NCI-H82 (cell line): ENCODE results near the gene PLXNA4.

ENCODE experiments used
- DNase-seq: peaks from one replicate; lab custom pipeline; 2025; lab: John Stamatoyannopoulos, UW

PLXNA4 gene

DNA sequence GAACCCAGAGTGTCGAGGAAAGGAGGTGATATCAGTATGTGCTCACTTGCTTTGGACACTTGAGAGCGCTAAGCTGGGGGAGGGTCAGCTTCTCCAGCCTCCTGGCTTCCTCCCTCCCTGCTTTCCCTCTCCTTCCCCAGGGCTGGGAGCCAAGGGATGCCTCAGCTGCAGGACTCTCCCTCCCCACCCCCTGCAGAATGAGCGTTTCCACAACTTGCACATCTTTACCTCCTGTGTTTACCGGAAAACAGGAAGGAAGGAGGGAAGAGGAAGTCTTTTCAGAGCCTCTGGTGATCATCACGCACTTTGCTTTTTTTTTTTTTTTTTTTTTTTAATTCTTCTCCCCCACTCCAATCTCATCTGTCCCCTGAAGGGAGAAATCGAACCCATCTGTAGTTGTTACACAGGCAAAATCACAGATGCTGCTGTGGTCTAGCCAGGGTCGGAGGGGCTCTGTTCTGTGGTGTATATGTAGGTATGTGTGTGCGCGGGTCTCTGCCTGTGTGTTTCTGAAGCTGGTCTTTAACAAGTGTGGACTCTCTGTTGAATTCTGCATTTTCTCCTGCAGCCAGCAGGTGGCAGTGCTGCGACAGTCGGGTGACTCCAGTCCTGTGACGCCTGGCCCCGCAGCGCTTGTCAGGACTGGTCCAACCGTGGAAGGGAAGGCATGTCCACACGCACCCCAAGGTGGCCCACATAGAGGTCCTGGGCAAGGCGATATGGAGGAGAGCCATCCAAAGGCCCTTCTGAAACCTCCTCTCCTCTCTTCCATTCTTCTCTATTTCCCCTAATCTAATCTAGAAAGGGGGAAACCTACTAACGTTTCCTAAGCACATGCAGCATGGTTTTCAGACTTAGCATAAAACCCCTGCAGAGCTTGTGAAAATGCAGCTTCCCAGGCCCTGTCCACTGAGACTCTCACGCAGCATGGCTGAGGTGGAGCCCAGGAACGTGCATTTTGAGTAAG is 257.6 kb downstream of the PLXNA4 start:
- DNase-seq = peak; percentile 86

DNA sequence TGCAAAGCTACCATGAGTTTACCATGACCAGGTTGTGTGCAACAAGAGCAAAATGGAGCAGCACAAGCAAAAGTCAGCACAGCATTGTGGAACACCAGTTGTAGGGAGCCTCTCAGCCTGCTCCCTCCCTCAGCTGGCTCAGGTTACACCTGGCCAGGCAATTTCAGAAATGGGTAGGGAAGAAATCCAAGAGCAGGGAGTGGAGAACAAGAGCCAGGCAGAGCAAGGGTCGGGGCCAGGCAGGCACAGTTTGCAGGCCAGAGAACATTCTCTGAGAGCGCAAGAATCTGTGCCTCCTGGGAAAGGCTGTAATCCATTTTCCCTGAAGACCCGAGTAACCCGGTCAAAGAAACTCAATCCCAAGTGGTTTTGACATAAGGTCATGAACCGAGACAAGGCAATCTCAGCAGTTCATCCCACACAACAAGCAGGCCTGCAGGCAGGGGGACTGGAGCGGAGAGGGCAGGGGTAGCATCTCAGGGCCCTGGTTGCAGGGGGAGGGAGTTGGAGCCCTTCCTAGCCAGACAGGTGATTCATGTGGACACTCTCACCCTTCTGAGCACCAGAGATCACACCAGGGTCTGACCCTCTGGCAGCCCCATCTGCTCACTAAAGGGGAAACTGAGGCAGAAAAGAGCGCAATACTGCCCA is 258.4 kb downstream of the PLXNA4 start:
- DNase-seq = peak; percentile 13

DNA sequence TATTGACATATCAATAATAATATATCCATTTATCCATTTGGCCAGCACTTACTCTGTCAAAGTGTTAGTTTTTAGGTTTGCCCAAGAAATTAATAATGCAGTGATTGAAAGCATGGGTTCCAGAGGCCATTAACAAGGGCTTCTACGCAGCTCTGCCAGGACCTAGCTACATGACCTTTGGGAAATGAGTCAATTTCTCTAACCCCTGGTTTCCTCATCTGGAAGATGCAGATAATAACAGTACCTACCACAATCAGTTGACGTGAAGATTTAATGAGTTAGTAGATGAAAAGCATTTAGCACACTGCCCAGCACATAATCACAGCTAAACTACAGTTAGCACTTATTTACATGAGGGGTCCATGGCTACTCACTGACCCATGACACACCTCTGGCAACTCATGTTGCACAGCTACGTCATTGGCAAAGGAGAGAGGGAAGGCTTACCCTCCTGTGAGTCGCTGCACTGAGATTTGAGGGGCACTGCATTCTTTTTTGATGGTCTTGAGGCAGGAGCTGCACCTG is 263.7 kb downstream of the PLXNA4 start:
- no peak for DNase-seq

DNA sequence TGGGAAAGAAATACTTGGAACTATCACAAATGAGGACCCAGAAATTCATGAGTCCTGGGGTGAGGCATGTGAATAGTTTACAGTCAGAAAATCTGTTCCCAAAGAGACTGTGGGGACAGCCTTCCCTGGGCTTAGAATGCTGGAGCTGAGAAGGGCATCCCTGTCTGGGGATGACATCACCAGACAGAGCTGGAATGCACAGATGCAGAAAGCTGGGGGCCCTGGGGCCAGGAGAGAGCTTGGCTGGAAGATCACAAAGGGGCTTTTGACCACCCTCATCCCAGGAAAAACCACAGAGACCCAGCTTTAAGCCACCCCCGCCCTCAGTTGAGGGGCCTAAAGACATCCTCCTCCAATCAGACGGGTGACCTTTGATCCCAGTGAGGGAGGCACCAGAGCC is 264.5 kb downstream of the PLXNA4 start:
- DNase-seq = no peak

DNA sequence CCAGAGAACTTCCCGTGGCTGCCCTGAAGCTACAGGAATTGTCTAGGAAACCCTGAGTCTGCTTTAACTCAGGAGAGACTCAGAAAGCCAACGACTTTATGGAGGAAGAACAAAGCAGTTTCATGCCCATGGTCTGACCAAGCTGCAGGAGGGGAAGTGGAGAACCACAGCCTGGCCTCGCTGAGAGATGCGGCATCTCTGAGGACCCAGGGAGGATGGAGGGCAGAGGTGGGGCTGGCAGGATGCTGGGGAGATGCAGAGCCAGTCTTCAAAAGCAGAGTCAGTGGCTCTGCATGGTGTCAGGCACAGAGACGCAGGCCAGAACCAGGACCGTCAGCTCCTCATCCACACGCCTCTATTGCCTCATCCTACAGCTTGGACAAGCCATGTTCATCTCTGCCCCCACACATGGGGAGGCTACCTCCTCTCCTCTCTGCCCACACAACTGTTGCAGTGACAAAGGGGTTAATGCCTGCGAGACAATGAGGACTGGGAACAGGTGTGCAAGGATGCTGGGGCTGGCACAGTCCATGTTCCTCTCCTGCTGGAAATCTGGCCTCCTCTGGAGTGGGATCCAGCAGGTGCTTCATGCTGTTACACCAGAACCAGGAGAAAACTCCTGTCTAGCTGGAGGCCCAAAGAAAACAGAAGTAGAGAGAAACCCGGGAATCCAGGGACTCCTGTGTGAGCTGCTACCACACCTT is 267.0 kb downstream of the PLXNA4 start:
- DNase-seq = no peak

DNA sequence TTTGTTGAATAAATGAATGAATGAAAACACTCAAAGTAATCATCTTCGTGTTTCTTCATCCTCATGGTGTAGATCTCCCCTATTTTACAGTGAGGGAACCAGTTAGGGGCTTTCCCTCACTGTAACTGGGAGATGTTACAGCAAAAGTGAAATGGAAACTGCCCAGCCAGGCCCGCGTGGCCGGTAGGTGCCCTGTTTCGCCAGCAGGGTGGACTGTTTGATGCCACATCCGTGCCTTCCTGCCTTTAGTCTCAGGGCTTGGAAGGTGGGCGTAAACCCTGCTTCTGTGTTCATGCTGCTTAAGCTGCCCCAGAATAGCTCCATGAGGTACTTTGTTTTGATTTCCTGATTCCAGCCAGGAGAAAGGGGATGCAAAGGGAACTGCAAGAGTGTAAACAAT is 268.8 kb downstream of the PLXNA4 start:
- DNase-seq = no peak

DNA sequence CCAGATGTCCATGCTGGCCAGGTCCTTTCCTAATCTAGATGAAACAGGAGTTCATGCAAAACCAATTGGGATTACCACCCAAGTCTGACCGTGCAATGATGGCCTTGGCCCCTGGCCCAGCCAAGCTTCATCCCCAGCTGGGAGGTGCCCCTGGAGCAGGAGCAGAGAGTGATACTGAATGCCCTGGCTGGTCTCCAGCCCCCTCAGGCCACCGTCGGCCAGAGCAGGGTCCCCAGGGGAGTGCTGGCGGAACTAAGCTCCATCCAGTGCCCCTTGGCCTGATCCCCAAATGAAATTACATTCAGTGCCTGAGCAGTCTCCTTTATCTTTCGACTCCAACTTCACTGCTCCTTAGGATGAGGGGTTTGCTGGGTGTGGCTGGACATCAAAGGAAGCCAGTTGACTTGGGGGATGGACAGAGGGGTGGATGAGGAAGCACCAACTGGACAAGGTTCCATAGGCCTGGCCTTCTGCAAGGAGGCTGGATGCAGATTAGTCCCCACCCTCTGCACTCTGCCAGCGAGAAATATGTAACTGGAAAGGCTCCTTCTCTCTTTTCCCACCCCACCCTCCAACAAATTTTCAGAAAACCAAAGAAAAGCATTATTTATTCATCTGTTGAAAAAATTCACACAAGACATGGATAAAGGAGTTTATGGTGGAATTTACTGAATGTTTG is 275.5 kb downstream of the PLXNA4 start:
- no peak for DNase-seq

DNA sequence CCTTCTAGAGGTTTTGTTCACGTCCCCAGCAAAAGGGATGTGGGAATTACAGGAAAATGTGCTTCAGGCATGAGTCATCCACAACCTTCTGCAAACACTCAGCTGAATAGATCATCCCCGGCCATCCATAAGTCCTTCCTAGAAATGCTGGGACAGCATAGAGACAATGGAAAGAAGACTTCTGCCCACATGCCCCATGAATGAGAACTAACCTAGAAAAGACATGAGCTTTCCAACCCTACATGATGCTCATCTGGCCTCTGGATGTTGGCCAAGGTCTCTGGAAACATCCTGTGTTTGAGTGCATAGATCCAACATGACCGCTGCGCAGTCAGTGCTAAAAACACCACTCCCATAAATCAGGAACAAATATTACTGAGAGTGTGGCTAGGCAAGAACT is 277.5 kb downstream of the PLXNA4 start:
- no peak for DNase-seq

DNA sequence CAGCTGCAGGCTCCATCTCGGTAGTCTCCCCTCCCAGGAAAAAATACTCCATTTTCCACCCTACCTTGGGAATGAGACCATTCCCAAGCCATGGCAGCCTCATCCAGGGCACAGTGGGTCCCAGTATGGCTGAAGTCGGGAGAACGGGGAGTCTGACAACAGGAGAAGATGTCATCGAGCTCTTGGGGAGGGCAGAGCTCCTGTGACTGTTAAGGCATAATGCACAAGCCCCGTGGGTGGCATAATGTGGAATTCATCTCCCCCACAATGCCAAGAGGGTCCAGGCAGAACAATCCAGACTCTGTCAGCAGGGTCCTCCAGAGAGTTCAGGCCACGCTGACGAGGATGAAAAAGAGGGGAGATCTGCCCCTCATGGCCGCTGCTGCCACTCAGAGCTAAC is 279.4 kb downstream of the PLXNA4 start:
- DNase-seq = no peak

DNA sequence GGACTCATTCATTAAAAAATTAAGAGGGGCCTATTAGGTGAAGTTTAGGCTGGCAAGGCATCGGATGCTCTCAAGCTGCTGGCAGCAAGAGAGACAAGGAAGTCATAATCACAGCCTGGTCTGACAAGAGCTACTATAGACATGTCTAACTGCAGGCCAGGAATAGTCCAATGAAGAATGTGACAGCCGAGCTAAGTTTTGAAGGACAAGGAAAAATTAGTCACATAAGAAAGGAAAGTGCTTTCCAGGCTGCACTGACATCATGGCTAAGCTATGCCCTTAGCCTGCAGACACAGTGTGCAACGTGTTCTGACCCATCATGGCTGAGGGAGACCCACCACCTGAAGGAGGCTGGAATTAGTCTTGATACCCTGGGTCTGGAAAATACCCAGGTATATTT is 281.1 kb downstream of the PLXNA4 start:
- no peak for DNase-seq

DNA sequence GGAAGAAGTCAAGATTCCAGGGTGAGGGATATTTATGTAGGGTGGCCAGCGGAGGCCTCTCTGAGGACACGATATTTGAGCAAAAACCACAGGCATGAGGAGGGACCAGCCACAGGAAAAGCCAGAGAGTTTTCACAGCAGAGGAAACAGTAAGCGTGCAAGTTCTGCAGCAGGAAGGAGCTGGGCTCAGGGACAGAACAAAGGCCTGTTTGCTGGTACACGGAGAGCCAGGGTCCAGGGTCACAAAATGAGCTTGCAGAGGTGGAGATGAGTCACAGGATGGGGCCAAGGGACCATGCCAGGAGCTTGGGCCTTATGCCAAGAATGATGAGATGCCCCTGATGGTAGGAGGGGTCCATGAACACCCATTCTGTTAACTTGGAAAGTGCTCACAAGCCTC is 283.5 kb downstream of the PLXNA4 start:
- no peak for DNase-seq

DNA sequence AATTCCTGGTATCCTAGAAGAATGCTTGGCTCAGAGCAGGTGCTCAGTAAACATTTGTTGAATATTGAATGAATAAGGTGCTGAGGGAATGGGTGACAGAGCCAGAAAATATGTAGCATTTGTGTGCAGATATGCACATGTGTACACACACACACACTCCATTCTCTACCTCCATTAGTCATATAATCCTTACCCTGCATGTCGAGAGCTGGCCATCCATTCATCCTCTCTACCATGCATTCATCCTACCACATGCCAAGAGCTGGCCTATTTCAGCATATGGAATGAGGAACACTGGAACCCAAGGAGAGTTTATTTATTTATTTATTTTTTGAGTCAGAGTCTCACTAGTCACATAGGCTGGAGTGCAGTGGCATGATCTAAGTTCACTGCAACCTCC is 284.8 kb downstream of the PLXNA4 start:
- DNase-seq = no peak

DNA sequence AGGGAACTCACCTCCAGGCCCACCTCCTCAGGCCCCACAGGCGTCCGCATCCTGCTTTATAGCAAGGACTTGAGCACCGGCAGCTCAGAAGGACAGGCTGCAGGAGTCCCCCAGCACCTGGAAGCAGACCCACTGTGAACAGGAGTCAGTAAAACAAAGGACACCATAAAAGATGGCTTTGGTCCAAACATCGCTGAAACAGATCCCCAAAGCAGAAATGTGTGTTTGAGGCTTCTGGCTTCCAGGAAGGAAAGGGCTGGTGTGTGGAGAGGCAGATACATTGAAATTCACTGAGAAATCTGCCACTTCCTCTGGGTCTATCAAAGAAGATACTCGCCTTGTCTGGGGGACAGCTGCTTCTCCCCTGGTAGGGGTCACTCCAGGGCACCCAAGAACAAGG is 286.2 kb downstream of the PLXNA4 start:
- DNase-seq = no peak

DNA sequence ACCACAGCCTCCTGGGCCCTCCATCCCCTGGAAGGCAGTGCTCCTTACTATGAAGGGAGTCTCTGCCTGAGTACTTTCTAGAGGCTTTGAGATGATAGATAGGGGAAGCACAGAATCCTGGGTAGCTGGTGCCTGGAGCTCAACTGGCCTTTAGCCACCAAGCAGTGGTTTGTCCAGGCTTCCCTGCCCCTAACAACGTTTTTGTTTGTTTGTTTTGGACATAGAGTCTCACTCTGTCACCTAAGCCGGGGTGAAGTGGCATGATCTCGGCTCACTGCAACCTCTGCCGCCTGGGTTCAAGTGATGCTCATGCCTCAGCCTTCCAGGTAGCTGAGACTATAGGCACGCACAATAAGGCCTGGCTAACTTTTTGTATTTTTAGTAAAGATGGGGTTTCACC is 289.4 kb downstream of the PLXNA4 start:
- no peak for DNase-seq

DNA sequence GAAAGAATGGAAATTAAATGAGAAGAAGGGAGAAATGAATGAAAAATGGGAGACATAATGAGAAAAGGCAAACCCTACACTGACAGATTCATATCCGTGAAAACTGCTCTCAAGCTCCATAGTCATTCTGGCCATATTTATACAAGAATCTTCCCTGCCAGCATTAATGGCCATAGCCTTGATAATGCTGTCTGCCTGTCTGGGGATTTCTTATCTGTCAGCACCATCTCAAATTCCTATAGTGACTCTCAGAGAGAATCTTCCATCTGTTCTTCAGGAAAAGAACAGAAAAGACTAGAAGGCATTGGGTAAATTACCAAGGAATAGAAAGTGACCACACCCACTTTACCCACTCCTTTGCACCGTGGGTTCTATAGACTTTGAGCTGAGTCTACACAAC is 295.9 kb downstream of the PLXNA4 start:
- DNase-seq = no peak

DNA sequence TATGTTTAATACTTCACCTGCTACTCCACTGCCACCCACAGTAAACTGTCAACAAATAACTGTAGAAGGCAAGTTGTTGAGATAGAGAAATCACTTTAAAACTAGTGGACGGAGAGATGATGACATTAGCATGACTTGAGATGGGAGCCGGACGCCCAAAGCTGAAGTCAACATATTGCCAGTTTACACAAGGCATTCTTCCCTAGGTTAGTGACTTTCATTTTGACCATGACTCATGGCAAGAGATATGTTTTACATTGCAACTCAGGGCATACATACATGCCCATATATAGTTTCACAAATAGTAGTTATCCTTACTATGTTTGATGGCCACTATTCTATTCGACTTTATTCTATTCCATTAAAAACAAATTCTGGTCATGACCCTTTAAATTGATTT is 296.6 kb downstream of the PLXNA4 start:
- no peak for DNase-seq

DNA sequence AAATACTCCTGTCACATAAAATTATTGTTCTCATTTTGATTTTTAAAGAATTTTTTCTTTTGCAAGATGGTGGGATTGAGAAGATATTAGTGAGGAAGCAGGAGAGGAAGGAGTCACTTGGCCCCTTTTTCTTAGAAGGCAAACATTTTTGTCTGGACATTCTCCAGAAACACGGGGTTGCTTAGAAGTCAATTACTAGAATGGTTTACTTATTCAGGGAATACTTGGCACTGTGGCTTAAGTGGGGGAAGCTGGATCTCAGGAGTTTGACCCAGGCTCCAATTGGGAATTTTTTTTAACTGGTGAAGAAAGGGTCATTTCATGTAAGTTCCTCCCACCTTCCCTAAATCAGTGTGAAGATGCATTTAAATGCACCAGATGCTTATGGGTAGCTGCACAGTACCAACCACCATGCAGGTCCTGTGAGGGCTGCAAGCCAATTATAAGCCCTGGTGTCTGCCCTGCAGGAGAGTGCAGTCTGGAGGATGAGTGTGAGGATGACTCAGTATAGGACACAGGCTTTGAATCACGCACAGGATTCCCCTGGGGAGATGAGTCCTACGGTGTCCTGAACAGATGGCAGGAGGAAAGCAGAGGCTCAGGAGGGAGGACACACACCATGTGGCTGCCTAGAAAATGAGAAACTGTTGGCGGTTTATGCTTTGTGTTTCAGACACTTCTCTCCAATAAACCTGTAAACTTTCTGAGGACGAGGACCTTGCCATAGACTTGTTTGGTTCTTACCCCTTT is 299.1 kb downstream of the PLXNA4 start:
- DNase-seq = peak; percentile 96

DNA sequence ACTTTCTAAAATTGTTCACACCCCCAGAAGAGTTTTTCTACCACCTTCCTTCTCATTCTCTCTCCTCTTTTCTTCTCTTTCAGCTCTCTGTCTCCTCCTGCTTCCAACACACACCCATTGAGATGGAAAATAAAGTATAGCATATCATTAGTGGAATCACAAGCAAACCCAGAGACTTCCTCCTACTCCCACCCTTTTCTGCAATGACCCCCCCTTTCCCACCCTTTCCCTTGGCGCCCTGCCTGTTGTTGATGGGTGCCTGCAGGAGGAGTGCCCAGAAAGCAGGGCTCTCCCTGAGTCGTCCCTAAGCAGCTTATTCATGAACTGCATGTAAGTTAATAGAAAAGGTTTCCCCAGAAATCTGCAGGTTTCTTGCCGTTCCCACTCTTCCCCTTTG is 300.0 kb downstream of the PLXNA4 start:
- peak; percentile 80 for DNase-seq

DNA sequence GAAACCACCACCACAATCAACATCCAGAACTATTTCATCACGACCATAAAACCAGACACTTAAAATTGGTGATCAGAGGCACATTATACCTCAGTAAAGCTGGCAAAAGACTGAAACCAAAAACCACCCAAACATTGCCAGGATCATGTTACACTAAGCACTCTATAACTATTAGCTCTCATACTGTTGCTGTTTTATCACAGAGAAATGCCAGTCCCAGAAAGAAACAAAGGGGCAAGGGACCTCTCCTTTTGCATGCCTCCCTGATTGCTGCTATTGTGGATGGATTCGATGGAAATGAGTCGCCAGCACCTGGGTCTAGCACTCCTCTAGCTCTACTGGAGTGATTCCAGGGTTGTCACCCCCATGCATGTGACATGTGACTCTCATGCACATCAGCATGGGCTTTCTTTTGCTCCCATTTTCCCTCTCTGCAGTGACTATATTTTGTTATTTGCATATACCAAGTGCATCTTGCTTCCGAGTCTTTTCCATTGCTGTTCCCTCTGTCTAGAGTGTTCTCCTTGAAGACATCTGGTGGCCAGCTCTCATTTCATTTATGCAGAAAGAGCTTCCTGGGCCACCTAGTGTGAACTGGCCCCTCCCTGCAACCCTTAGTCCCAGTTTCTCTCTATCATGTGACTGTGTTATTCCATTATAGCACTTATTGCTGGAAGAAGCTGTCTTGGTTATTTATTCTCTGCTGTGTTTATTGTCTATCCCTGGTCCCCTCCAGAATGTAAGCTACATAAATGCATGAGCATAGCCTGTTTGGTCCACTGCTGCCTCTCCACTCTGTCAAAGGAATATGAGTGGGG is 300.6 kb downstream of the PLXNA4 start:
- DNase-seq = peak; percentile 67

DNA sequence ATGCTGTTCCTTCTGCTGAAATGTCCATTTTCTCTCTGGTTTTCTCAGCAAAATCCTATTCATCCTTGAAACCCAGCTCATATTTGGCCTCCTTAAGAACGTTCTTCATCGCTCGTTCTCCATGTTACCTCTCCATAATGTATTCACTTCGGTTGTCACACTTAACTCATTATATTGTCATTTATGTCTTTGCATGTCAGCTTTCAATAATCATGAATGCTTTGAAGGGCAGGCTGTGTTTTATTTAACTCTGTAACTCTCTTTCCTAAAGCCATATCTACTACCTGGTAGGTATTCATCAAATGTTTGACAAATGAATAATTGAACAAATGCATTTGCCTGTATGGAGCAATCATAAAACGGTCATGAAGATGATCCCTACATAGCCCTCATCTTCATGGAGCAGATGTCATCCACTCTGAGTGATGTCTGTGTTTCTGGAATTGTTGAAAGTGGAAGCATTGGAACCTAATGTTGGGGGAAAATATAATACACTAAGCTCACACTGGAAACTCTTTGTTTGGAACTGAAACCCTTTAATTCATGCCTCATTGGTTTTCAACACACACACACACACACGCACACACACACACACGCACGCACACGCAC is 303.4 kb downstream of the PLXNA4 start:
- no peak for DNase-seq
